SK-N-SH (cell line): ENCODE results near the gene DNAJA2. TPM values are rescaled to one million over a fixed set of nuclear protein-coding genes. Genes with fewer than 3 reads are reported as not detected.

Experiments
- CTCF ChIA-PET: fragments of 300-600, 350-600 bp; formaldehyde crosslinking; extraction: SDS; loops from one replicate; lab custom pipeline; 2021; lab: Yijun Ruan, JAX
- POLR2A ChIA-PET: fragments of 350-600 bp; sonication (Branson Sonifier 250); formaldehyde crosslinking; extraction: SDS; loops from one replicate; lab custom pipeline; 2020; ENCODE audit warnings: antibody characterized with exemption, inconsistent platforms; lab: Yijun Ruan, JAX
- DNase-seq: peaks from one replicate; pipeline ENCODE4 v3.0.0; 2012
- H2AFZ ChIP-seq: fragments of 200-600 bp; sonication (generic); 2 replicates; pipeline ENCODE4 v1.8.1; 2016; ENCODE audit warnings: antibody characterized with exemption, mild to moderate bottlenecking, low read depth
- H3F3A ChIP-seq: fragments of 200-600 bp; sonication (generic); replicated peaks from 2 replicates; pipeline ENCODE3; 2016; ENCODE audit warnings: antibody characterized with exemption, mild to moderate bottlenecking; ENCODE audit not compliant: insufficient read depth
- H3K27ac ChIP-seq, 2 experiments: fragments of 200-500 bp in 1 of 2; fragments of 200-600 bp in 1 of 2; sonication (Bioruptor generic) in 1 of 2; sonication (generic), shearing (Covaris generic) in 1 of 2; 2 replicates each; pipeline versions ENCODE4 v1.5.1 to v1.6.1; 2014 to 2016; ENCODE audit warnings: low read depth in 2 of 2, inconsistent platforms in 1 of 2, low read length in 1 of 2, mild to moderate bottlenecking in 1 of 2, mixed read lengths in 1 of 2
- H3K27me3 ChIP-seq: fragments of 200-600 bp; sonication (generic), shearing (Covaris generic); 2 replicates; pipeline ENCODE4 v1.6.1; 2016; ENCODE audit warnings: mixed run types; ENCODE audit not compliant: insufficient read depth
- H3K36me3 ChIP-seq, 2 experiments: fragments of 200-500 bp in 1 of 2; fragments of 200-600 bp in 1 of 2; sonication (Bioruptor generic) in 1 of 2; sonication (generic) in 1 of 2; replicated peaks in 1 of 2; 2 replicates each; pipeline versions ENCODE3 to v1.5.1; 2014 to 2016; ENCODE audit warnings: low read length in 1 of 2, mild to moderate bottlenecking in 1 of 2; ENCODE audit not compliant: insufficient read depth in 2 of 2, control insufficient read depth in 1 of 2
- H3K4me1 ChIP-seq, 2 experiments: fragments of 200-500 bp in 1 of 2; fragments of 200-600 bp in 1 of 2; sonication (Bioruptor generic) in 1 of 2; sonication (generic), shearing (Covaris generic) in 1 of 2; 2 replicates each; pipeline versions ENCODE4 v1.5.1 to v1.6.1; 2014 to 2016; ENCODE audit warnings: low read depth in 1 of 2, low read length in 1 of 2, mixed run types in 1 of 2; ENCODE audit not compliant: insufficient read depth in 2 of 2, control insufficient read depth in 1 of 2
- H3K4me2 ChIP-seq: fragments of 200-600 bp; sonication (generic), shearing (Covaris generic); 2 replicates; pipeline ENCODE4 v1.6.1; 2017; ENCODE audit warnings: mixed run types
- H3K4me3 ChIP-seq, 2 experiments: fragments of 200-500 bp in 1 of 2; fragments of 200-600 bp in 1 of 2; sonication (Bioruptor generic) in 1 of 2; sonication (generic), shearing (Covaris generic) in 1 of 2; 2 replicates each; pipeline versions ENCODE4 v1.5.1 to v1.8.1; 2014 to 2016; ENCODE audit warnings: low read depth in 2 of 2, inconsistent platforms in 1 of 2, low read length in 1 of 2, mild to moderate bottlenecking in 1 of 2, mixed read lengths in 1 of 2, moderate library complexity in 1 of 2
- H3K79me2 ChIP-seq: fragments of 200-600 bp; sonication (generic); 2 replicates; pipeline ENCODE4 v1.8.1; 2017; ENCODE audit warnings: mild to moderate bottlenecking; ENCODE audit not compliant: insufficient read depth
- H3K9ac ChIP-seq: fragments of 200-600 bp; sonication (generic); 2 replicates; pipeline ENCODE4 v1.6.1; 2017; ENCODE audit warnings: mixed run types
- H3K9me2 ChIP-seq: fragments of 200-600 bp; sonication (generic); 2 replicates; pipeline ENCODE4 v1.6.1; 2017; ENCODE audit warnings: mixed run types
- H3K9me3 ChIP-seq: fragments of 200-600 bp; sonication (generic); 2 replicates; pipeline ENCODE4 v1.6.1; 2017; ENCODE audit warnings: mixed run types, mild to moderate bottlenecking, moderate library complexity
- H4K20me1 ChIP-seq: fragments of 200-600 bp; sonication (generic); 2 replicates; pipeline ENCODE4 v1.6.1; 2017; ENCODE audit warnings: mild to moderate bottlenecking, mixed run types; ENCODE audit not compliant: insufficient read depth
- CHD2 ChIP-seq: fragments of 150-350 bp; IDR thresholded peaks from 2 replicates; pipeline ENCODE4 v1.6.1; 2018; ENCODE audit warnings: low read length; ENCODE audit not compliant: partially characterized antibody
- ELF1 ChIP-seq: IDR thresholded peaks from 2 replicates; pipeline ENCODE4 v1.4.0; 2012
- EZH2phosphoT487 ChIP-seq: fragments of 200-600 bp; sonication (generic); IDR thresholded peaks from 2 replicates; pipeline ENCODE4 v1.6.1; 2017; ENCODE audit warnings: low read depth, mixed run types, mild to moderate bottlenecking, antibody characterized with exemption, moderate library complexity, borderline replicate concordance
- FOXJ3 ChIP-seq: sonication (generic); formaldehyde crosslinking; IDR thresholded peaks from 2 replicates; pipeline ENCODE4 v1.5.1; 2020; ENCODE audit warnings: mild to moderate bottlenecking, missing genetic modification reagents
- FOXM1 ChIP-seq: IDR thresholded peaks from 2 replicates; pipeline ENCODE4 v1.4.0; 2012; ENCODE audit warnings: low read depth, mild to moderate bottlenecking
- GABPA ChIP-seq: IDR thresholded peaks from 2 replicates; pipeline ENCODE4 v1.4.0; 2012; ENCODE audit warnings: low read depth, mild to moderate bottlenecking
- JUND ChIP-seq: IDR thresholded peaks from 2 replicates; pipeline ENCODE4 v1.4.0; 2012
- MEF2A ChIP-seq: IDR thresholded peaks from 2 replicates; pipeline ENCODE4 v1.4.0; 2012; ENCODE audit warnings: low read depth, borderline replicate concordance
- NFIC ChIP-seq: IDR thresholded peaks from 2 replicates; pipeline ENCODE4 v1.4.0; 2012; ENCODE audit warnings: borderline replicate concordance
- NRF1 ChIP-seq: IDR thresholded peaks from 2 replicates; pipeline ENCODE4 v1.6.1; 2012; ENCODE audit warnings: low read depth, mild to moderate bottlenecking, low read length
- RAD21 ChIP-seq: IDR thresholded peaks from 2 replicates; pipeline ENCODE4 v1.6.1; 2012; ENCODE audit warnings: mild to moderate bottlenecking, low read length
- RXRA ChIP-seq: IDR thresholded peaks from 2 replicates; pipeline ENCODE4 v1.4.0; 2012; ENCODE audit warnings: low read depth, mild to moderate bottlenecking, borderline replicate concordance
- SIN3A ChIP-seq: IDR thresholded peaks from 2 replicates; pipeline ENCODE4 v1.6.1; 2012; ENCODE audit warnings: low read depth, mild to moderate bottlenecking, low read length, moderate library complexity, borderline replicate concordance
- SMC3 ChIP-seq: IDR thresholded peaks from 2 replicates; pipeline ENCODE4 v1.6.1; 2012; ENCODE audit warnings: low read depth, low read length, improper control_type of control experiment
- TEAD4 ChIP-seq: IDR thresholded peaks from 2 replicates; pipeline ENCODE4 v1.4.0; 2012; ENCODE audit warnings: mild to moderate bottlenecking, borderline replicate concordance; ENCODE audit not compliant: insufficient read depth
- YY1 ChIP-seq: IDR thresholded peaks from 2 replicates; pipeline ENCODE4 v1.4.0; 2012; ENCODE audit warnings: low read depth, mild to moderate bottlenecking
- WGBS: methylation state at CpG from one replicate; pipeline ENCODE4 v1.1.6; 2017; ENCODE audit warnings: low lambda C conversion rate; 5-methylcytosine and 5-hydroxymethylcytosine counted together
- polyA plus RNA-seq, 3 experiments: library from polyadenylated mRNA; depleted of rRNA; stranded (reverse); fragments of >200 nt; gene quantifications; 2 replicates each; pipeline ENCODE4 v1.2.3, GENCODE V29; 2012
- TF ChIP-seq, protein P1 (sequence below): IDR thresholded peaks from 2 replicates; pipeline ENCODE4 v1.6.1; 2012; ENCODE audit warnings: mild to moderate bottlenecking, low read depth, low read length, moderate library complexity
- TF ChIP-seq, protein P2 (sequence below): IDR thresholded peaks from 2 replicates; pipeline ENCODE4 v1.4.0; 2012; ENCODE audit warnings: low read depth, borderline replicate concordance
- TF ChIP-seq, protein P3 (sequence below): fragments of 150-350 bp; IDR thresholded peaks from 2 replicates; pipeline ENCODE4 v1.6.1; 2017; ENCODE audit warnings: antibody characterized with exemption, low read length, low read depth, borderline replicate concordance

The DNAJA2 gene
- polyA plus RNA-seq, 1 of the 3 experiments (the other 2 are of a cell fraction), result 9.7 TPM

DNA sequence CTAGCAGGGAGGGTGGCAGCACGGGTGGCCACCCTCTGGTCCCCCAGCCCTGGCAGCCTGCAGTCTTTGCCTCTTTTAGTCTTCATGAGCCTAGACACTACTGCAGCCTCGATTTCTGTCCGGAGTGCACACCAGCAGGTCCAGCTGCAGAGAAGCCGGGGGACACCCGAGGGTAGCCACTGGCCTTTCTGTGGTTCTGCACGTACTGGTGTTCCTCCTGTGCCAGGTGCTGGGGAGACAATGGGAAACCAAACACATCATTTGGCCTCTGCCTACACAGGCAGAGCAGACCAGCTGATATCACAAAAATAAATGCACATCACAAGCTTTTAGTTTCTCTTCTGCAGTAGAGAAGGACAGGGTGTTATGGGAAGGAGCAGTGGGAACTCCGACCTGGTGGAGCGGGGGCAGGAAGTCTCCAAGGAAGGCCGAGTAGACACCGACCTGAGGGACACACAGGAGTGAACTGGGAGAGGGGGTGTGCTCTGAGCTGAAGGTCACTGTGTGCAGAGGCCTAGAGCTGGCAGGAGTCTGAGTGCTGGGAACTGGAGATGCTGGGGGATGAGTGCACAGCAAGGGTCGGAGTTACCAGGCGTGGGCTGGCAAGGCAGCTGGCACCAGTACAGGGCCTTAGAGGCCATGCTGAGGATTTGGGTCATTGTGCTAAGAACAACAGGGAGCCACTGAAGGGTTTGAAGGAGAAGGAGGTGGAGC is 66.3 kb downstream of the DNAJA2 start:
- H3K4me2 ChIP-seq, result no peak overlapping the region
- H3K9me2 ChIP-seq, result no peaks in the 10 kb centered on the region
- no peaks in the 10 kb centered on the region for H4K20me1 ChIP-seq
- TF ChIP-seq FOXJ3 (CRISPR knock-in tag), result no peak
- TF ChIP-seq FOXM1, result no peak
- no peak for TF ChIP-seq NFIC
- TF ChIP-seq, protein P1, sequence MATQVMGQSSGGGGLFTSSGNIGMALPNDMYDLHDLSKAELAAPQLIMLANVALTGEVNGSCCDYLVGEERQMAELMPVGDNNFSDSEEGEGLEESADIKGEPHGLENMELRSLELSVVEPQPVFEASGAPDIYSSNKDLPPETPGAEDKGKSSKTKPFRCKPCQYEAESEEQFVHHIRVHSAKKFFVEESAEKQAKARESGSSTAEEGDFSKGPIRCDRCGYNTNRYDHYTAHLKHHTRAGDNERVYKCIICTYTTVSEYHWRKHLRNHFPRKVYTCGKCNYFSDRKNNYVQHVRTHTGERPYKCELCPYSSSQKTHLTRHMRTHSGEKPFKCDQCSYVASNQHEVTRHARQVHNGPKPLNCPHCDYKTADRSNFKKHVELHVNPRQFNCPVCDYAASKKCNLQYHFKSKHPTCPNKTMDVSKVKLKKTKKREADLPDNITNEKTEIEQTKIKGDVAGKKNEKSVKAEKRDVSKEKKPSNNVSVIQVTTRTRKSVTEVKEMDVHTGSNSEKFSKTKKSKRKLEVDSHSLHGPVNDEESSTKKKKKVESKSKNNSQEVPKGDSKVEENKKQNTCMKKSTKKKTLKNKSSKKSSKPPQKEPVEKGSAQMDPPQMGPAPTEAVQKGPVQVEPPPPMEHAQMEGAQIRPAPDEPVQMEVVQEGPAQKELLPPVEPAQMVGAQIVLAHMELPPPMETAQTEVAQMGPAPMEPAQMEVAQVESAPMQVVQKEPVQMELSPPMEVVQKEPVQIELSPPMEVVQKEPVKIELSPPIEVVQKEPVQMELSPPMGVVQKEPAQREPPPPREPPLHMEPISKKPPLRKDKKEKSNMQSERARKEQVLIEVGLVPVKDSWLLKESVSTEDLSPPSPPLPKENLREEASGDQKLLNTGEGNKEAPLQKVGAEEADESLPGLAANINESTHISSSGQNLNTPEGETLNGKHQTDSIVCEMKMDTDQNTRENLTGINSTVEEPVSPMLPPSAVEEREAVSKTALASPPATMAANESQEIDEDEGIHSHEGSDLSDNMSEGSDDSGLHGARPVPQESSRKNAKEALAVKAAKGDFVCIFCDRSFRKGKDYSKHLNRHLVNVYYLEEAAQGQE, result no peak
- no peak for TF ChIP-seq RXRA
- TF ChIP-seq MEF2A, result no peak
- TF ChIP-seq GABPA, result no peak
- no peak for TF ChIP-seq NRF1
- no peak for TF ChIP-seq SIN3A
- no peak for TF ChIP-seq CHD2
- TF ChIP-seq JUND, result no peak
- no peak for TF ChIP-seq SMC3
- TF ChIP-seq YY1, result no peak
- TF ChIP-seq RAD21, result no peak
- TF ChIP-seq, protein P2, sequence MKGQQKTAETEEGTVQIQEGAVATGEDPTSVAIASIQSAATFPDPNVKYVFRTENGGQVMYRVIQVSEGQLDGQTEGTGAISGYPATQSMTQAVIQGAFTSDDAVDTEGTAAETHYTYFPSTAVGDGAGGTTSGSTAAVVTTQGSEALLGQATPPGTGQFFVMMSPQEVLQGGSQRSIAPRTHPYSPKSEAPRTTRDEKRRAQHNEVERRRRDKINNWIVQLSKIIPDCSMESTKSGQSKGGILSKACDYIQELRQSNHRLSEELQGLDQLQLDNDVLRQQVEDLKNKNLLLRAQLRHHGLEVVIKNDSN, result no peak
- no peak for TF ChIP-seq ELF1
- TF ChIP-seq, protein P3, sequence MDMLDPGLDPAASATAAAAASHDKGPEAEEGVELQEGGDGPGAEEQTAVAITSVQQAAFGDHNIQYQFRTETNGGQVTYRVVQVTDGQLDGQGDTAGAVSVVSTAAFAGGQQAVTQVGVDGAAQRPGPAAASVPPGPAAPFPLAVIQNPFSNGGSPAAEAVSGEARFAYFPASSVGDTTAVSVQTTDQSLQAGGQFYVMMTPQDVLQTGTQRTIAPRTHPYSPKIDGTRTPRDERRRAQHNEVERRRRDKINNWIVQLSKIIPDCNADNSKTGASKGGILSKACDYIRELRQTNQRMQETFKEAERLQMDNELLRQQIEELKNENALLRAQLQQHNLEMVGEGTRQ, result no peak
- no peak for TF ChIP-seq EZH2phosphoT487
- TF ChIP-seq TEAD4, result no peak
- TF ChIP-seq, all 33 proteins: peak for 0
- H2AFZ ChIP-seq, result no peak overlapping the region
- WGBS, result 96% methylated on average over 12 of the region's 12 CpGs
- ChIA-PET POLR2A (no interaction called here), CTCF (interaction anchor here (0.9 to 16.0 kb wide), 6 partner anchors 16 to 233 kb away, joined by 3 to 231 read pairs (median 18); no protein-coding TSS in a partner anchor)
- peaks cover 20 to 23% of the 10 kb centered on the region in 2 experiments for H3K36me3 ChIP-seq
- H3F3A ChIP-seq, result no peaks in the 10 kb centered on the region
- no peaks in the 10 kb centered on the region for H3K27me3 ChIP-seq
- no peaks in the 10 kb centered on the region for H3K9me3 ChIP-seq
- no peaks in the 10 kb centered on the region for H3K79me2 ChIP-seq
- no peak for DNase-seq
- no peak overlapping the region for H3K9ac ChIP-seq
- H3K27ac ChIP-seq, result no peak overlapping the region
- H3K4me1 ChIP-seq, result no peaks in the 10 kb centered on the region; a peak in 1 of 4 replicates
- H3K4me3 ChIP-seq, result no peak overlapping the region
